GM23338 (cell line): Measurements from ENCODE around the gene C10orf90. TPM values are rescaled to one million over a fixed set of nuclear protein-coding genes. Genes with fewer than 3 reads are reported as not detected.

Experiments
- ATAC-seq: fragments of 200-7000 bp; cut with Tn5 transposase; 3 replicates; pipeline ENCODE4 v1.9.1; 2020
- DNase-seq: peaks from one replicate; pipeline ENCODE4 v3.0.0-alpha.2; 2015; ENCODE audit warnings: low spot score
- H2AFZ ChIP-seq: fragments of 200-600 bp; sonication (generic); 2 replicates; pipeline ENCODE4 v1.8.0; 2016; ENCODE audit warnings: antibody characterized with exemption, mild to moderate bottlenecking, moderate library complexity
- H3F3A ChIP-seq: fragments of 200-600 bp; sonication (generic); replicated peaks from 2 replicates; pipeline ENCODE4 v1.8.0; 2017; ENCODE audit warnings: antibody characterized with exemption, mixed run types, low read depth
- H3K27ac ChIP-seq: fragments of 200-600 bp; sonication (generic); 2 replicates; pipeline ENCODE4 v1.6.1; 2016; ENCODE audit warnings: low read depth
- H3K27me3 ChIP-seq: fragments of 200-600 bp; sonication (generic); 2 replicates; pipeline ENCODE4 v1.8.0; 2016; ENCODE audit warnings: mild to moderate bottlenecking, mixed run types, moderate library complexity; ENCODE audit not compliant: insufficient read depth
- H3K36me3 ChIP-seq: fragments of 200-600 bp; sonication (generic); 2 replicates; pipeline ENCODE4 v1.8.0; 2016; ENCODE audit warnings: mild to moderate bottlenecking; ENCODE audit not compliant: insufficient read depth
- H3K4me1 ChIP-seq: fragments of 200-600 bp; sonication (generic); 2 replicates; pipeline ENCODE4 v1.8.0; 2016; ENCODE audit warnings: mild to moderate bottlenecking, moderate library complexity; ENCODE audit not compliant: insufficient read depth
- H3K4me2 ChIP-seq: fragments of 200-600 bp; sonication (generic); 2 replicates; pipeline ENCODE4 v1.7.1; 2017; ENCODE audit warnings: mixed run types
- H3K4me3 ChIP-seq: fragments of 200-600 bp; sonication (generic); 2 replicates; pipeline ENCODE4 v1.6.1; 2016; ENCODE audit warnings: mixed run types
- H3K79me2 ChIP-seq: fragments of 200-600 bp; sonication (generic); replicated peaks from 2 replicates; pipeline ENCODE4 v1.8.0; 2017; ENCODE audit warnings: mild to moderate bottlenecking; ENCODE audit not compliant: insufficient read depth
- H3K9me2 ChIP-seq: fragments of 200-600 bp; sonication (generic); 2 replicates; pipeline ENCODE4 v1.8.0; 2017; ENCODE audit not compliant: insufficient read depth
- H4K20me1 ChIP-seq: fragments of 200-600 bp; sonication (generic); replicated peaks from 2 replicates; pipeline ENCODE4 v1.8.0; 2017; ENCODE audit warnings: mild to moderate bottlenecking; ENCODE audit not compliant: insufficient read depth
- H3K27ac Mint-ChIP-seq: 2 replicates; pipeline ENCODE4 v1.8.0; 2020; ENCODE audit warnings: inconsistent platforms, mild to moderate bottlenecking, moderate library complexity, mixed read lengths
- H3K27me3 Mint-ChIP-seq: 3 replicates; pipeline ENCODE4 v1.8.0; 2022; ENCODE audit warnings: low read depth, mild to moderate bottlenecking, moderate library complexity, mixed read lengths, inconsistent platforms; ENCODE audit not compliant: insufficient read depth, poor library complexity
- H3K36me3 Mint-ChIP-seq: 3 replicates; pipeline ENCODE4 v1.8.0; 2021; ENCODE audit warnings: low read depth, mild to moderate bottlenecking, inconsistent platforms, moderate library complexity, mixed read lengths
- H3K4me1 Mint-ChIP-seq: 3 replicates; pipeline ENCODE4 v1.8.0; 2020; ENCODE audit warnings: mild to moderate bottlenecking, inconsistent platforms, mixed read lengths
- H3K4me3 Mint-ChIP-seq: 3 replicates; pipeline ENCODE4 v1.8.0; 2021; ENCODE audit warnings: moderate library complexity, mild to moderate bottlenecking, inconsistent platforms, mixed read lengths
- H3K9me3 Mint-ChIP-seq: 3 replicates; pipeline ENCODE4 v1.8.0; 2020; ENCODE audit warnings: moderate library complexity, mild to moderate bottlenecking, inconsistent platforms, mixed read lengths
- ETS1 ChIP-seq: IDR thresholded peaks from 2 replicates; pipeline ENCODE4 v1.6.1; 2016; ENCODE audit warnings: antibody characterized with exemption
- EZH2 ChIP-seq: fragments of 200-600 bp; sonication (generic); IDR thresholded peaks from one replicate; pipeline ENCODE4 v1.8.0; 2017; ENCODE audit warnings: antibody characterized with exemption, mild to moderate bottlenecking, low read depth; ENCODE audit not compliant: unreplicated experiment
- EZH2phosphoT487 ChIP-seq: fragments of 200-600 bp; sonication (generic); IDR thresholded peaks from one replicate; pipeline ENCODE4 v1.8.1; 2018; ENCODE audit warnings: antibody characterized with exemption; ENCODE audit not compliant: unreplicated experiment
- JUNB ChIP-seq: IDR thresholded peaks from one replicate; pipeline ENCODE4 v1.6.1; 2016; ENCODE audit warnings: antibody characterized with exemption; ENCODE audit not compliant: unreplicated experiment
- NANOG ChIP-seq: IDR thresholded peaks from 2 replicates; pipeline ENCODE4 v1.6.1; 2016; ENCODE audit warnings: antibody characterized with exemption, borderline replicate concordance
- POLR2AphosphoS5 ChIP-seq: IDR thresholded peaks from 2 replicates; pipeline ENCODE4 v1.6.1; 2016; ENCODE audit warnings: antibody characterized with exemption, low read depth
- REST ChIP-seq: IDR thresholded peaks from one replicate; pipeline ENCODE4 v1.6.1; 2018; ENCODE audit warnings: antibody characterized with exemption; ENCODE audit not compliant: unreplicated experiment
- STAT1 ChIP-seq: IDR thresholded peaks from one replicate; pipeline ENCODE4 v1.6.1; 2016; ENCODE audit warnings: antibody characterized with exemption; ENCODE audit not compliant: unreplicated experiment
- ZNF114 ChIP-seq: fragments of 250-450 bp; sonication (Bioruptor Pico); IDR thresholded peaks from 2 replicates; pipeline ENCODE4 v1.5.0; 2020; ENCODE audit warnings: mild to moderate bottlenecking, moderate library complexity
- ZNF331 ChIP-seq: fragments of 250-450 bp; sonication (Bioruptor Pico); IDR thresholded peaks from 2 replicates; pipeline ENCODE4 v1.5.0; 2020; ENCODE audit warnings: low read depth, mild to moderate bottlenecking, moderate library complexity
- polyA plus RNA-seq: library from polyadenylated mRNA; unstranded; fragments of >200 nt; fragmentation: Nextera tagmentation; extraction: Ambion mirVana; gene quantifications from 2 replicates; pipeline ENCODE4 v1.2.1, GENCODE V29; 2016
- total RNA-seq: library from RNA; depleted of rRNA; stranded (reverse); fragments of >200 nt; shearing (Covaris generic); gene quantifications from 2 replicates; pipeline ENCODE4 v1.2.3, GENCODE V29; 2014
- TF ChIP-seq, protein P1 (sequence below), 2 experiments: fragments of 200-600 bp in 1 of 2; sonication (generic) in 1 of 2; conservative IDR thresholded peaks; 2 replicates each; pipeline versions ENCODE4 v1.5.1 to v1.6.1; 2016 to 2017; ENCODE audit warnings: antibody characterized with exemption in 2 of 2, low read depth in 2 of 2, mild to moderate bottlenecking in 2 of 2, moderate library complexity in 1 of 2

C10orf90 gene
- total and polyA plus RNA-seq, 2 experiments from 2014 or later = 0.76 to 0.97 TPM

DNA sequence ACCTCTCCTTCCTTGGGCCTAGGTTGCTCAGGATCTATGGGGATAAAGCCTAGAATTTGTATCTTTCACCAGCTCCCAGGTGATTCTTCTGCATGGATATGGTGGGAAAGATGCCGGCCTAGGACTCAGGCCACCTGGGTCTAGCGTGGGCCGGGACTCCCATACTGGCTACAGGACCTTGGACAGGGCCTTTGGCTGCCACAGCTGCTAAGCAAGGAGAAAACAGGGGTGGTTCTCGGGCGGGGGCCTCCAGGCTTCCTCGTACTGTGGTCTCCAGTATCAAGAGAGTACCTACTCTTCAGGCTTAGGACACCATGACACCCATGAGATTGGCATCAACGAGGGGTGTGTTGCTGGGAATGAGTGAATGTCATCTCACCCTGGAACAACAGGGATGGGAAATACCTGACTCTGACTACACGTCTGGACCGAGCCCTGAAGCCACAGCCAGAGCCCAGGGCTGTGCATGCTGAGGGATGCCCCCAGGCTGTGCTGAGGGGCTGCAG is 161.9 kb downstream of the C10orf90 start:
- H2AFZ ChIP-seq = no peak overlapping the region
- no peaks in the 10 kb centered on the region for H4K20me1 ChIP-seq
- H3K27me3 Mint-ChIP-seq = peaks cover 2% of the 10 kb centered on the region
- no peaks in the 10 kb centered on the region for H3K9me2 ChIP-seq
- ATAC-seq (no peak; the same call in 2 of the 3 replicates), DNase-seq (peak; percentile 8)
- H3K4me2 ChIP-seq = no peak overlapping the region
- no peaks in the 10 kb centered on the region for H3K4me1 ChIP-seq
- no peaks in the 10 kb centered on the region for H3F3A ChIP-seq
- H3K4me1 Mint-ChIP-seq = peaks cover 8% of the 10 kb centered on the region; the same call in 2 of the 3 replicates
- no peaks in the 10 kb centered on the region for H3K36me3 Mint-ChIP-seq
- H3K27ac Mint-ChIP-seq = no peak overlapping the region
- no peaks in the 10 kb centered on the region for H3K27me3 ChIP-seq
- H3K36me3 ChIP-seq = no peaks in the 10 kb centered on the region
- H3K4me3 ChIP-seq = no peak overlapping the region
- H3K4me3 Mint-ChIP-seq = no peak overlapping the region
- TF ChIP-seq REST (peak; percentile 69), JUNB (no peak), ETS1 (no peak)
- H3K79me2 ChIP-seq = no peaks in the 10 kb centered on the region
- no peaks in the 10 kb centered on the region for H3K9me3 Mint-ChIP-seq
- H3K27ac ChIP-seq = no peak overlapping the region

GRCh38 chr10:126504761-126505112 is 165.8 kb downstream of the C10orf90 start:
- H3K27ac Mint-ChIP-seq = no peak overlapping the region
- no peak for DNase-seq
- peaks cover 5% of the 10 kb centered on the region for H3K27me3 Mint-ChIP-seq
- no peak for TF ChIP-seq REST
- no peak for TF ChIP-seq ZNF331 (CRISPR knock-in tag)
- no peak for TF ChIP-seq ETS1
- no peak for TF ChIP-seq EZH2phosphoT487
- TF ChIP-seq POLR2AphosphoS5 = no peak
- TF ChIP-seq ZNF114 (CRISPR knock-in tag) = no peak
- no peak for TF ChIP-seq NANOG
- TF ChIP-seq STAT1 = no peak
- TF ChIP-seq EZH2 = no peak
- TF ChIP-seq, protein P1, sequence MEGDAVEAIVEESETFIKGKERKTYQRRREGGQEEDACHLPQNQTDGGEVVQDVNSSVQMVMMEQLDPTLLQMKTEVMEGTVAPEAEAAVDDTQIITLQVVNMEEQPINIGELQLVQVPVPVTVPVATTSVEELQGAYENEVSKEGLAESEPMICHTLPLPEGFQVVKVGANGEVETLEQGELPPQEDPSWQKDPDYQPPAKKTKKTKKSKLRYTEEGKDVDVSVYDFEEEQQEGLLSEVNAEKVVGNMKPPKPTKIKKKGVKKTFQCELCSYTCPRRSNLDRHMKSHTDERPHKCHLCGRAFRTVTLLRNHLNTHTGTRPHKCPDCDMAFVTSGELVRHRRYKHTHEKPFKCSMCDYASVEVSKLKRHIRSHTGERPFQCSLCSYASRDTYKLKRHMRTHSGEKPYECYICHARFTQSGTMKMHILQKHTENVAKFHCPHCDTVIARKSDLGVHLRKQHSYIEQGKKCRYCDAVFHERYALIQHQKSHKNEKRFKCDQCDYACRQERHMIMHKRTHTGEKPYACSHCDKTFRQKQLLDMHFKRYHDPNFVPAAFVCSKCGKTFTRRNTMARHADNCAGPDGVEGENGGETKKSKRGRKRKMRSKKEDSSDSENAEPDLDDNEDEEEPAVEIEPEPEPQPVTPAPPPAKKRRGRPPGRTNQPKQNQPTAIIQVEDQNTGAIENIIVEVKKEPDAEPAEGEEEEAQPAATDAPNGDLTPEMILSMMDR (conservative IDR thresholded peaks at IDR 0.05; ENCODE audit: low read depth in 2 of 2) = no peak
- Histone ChIP-seq H3K27ac (no peak overlapping the region), H3K79me2 (no peaks in the 10 kb centered on the region), H3F3A (no peaks in the 10 kb centered on the region), H3K27me3 (no peaks in the 10 kb centered on the region), H3K4me2 (no peak overlapping the region), H3K4me1 (no peaks in the 10 kb centered on the region), H3K36me3 (no peaks in the 10 kb centered on the region), H2AFZ (peak overlapping the region; percentile 82; the same call in 1 of the 2 replicates), H4K20me1 (no peaks in the 10 kb centered on the region), H3K4me3 (no peak overlapping the region), H3K9me2 (peaks cover 4% of the 10 kb centered on the region; the same call in 1 of the 2 replicates)
- no peaks in the 10 kb centered on the region for H3K36me3 Mint-ChIP-seq
- H3K4me3 Mint-ChIP-seq = no peak overlapping the region
- no peaks in the 10 kb centered on the region; the same call in 2 of the 3 replicates for H3K9me3 Mint-ChIP-seq
- ATAC-seq = no peak; the same call in 2 of the 3 replicates
- no peaks in the 10 kb centered on the region for H3K4me1 Mint-ChIP-seq
